ENCODE results near the gene FOXD2.

The FOXD2 gene

DNA sequence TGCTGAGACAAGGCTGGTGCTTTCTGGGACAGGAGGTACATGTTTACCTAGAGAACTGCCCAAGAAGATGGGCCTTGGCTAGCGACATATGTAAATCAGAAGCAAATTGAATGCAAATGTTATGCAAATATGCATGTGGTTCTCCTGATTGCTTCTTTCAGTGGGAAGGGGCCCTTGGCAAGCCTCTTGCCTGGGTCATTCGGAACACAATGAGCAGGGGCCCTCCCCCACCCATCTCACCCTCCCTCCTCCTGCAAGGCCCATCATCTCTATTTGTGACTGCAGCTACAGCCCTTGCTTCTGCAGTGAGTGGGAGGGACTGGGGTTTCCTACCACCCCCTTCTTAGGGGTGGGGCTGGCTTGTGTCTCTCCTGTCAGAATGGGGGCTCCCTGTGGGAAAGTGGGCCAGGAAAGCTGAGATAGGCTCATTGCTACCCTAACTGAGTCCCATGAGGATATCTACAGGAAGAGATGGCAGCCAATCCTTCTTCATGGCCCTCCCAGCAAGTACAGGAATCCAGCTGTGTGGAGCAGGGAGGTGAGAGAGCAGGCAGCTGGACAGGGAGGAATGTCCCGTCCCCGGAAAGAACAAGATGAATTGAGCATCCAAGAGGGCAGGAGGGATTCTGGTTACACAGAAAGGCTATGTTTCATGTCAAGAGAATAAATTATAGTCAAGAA, 31.0 kb downstream of the FOXD2 start:
- H3K4me3 ChIP-seq (ENCODE audit: low read depth, low read length): no peak overlapping the region
- peak; percentile 31 for DNase-seq (ENCODE audit: low read depth)
- TF ChIP-seq, protein P1, sequence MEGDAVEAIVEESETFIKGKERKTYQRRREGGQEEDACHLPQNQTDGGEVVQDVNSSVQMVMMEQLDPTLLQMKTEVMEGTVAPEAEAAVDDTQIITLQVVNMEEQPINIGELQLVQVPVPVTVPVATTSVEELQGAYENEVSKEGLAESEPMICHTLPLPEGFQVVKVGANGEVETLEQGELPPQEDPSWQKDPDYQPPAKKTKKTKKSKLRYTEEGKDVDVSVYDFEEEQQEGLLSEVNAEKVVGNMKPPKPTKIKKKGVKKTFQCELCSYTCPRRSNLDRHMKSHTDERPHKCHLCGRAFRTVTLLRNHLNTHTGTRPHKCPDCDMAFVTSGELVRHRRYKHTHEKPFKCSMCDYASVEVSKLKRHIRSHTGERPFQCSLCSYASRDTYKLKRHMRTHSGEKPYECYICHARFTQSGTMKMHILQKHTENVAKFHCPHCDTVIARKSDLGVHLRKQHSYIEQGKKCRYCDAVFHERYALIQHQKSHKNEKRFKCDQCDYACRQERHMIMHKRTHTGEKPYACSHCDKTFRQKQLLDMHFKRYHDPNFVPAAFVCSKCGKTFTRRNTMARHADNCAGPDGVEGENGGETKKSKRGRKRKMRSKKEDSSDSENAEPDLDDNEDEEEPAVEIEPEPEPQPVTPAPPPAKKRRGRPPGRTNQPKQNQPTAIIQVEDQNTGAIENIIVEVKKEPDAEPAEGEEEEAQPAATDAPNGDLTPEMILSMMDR (conservative IDR thresholded peaks at IDR 0.05; ENCODE audit: low read depth, low read length): no peak

DNA sequence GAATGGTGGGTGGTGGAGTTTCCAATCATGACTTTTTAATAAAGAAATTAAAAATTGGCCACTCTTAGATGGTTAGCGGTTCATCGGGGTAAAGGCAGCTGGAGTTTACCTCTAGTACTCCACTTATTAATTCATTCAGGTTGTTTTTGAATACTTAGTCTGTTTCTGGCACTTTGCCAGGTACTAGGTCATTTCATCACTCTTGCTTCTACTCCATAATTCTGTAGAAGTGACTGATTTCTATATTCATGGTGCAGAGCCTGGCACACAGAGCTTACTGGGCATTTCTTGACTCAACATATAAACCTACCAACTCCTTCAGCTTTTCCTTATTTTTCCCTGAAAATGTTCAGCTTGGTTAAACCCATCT, 31.5 kb downstream of the FOXD2 start:
- no peak overlapping the region for H3K4me3 ChIP-seq (ENCODE audit: low read depth, low read length)
- DNase-seq (ENCODE audit: low read depth): peak; percentile 50
- TF ChIP-seq, protein P1 (conservative IDR thresholded peaks at IDR 0.05; ENCODE audit: low read depth, low read length): no peak

DNA sequence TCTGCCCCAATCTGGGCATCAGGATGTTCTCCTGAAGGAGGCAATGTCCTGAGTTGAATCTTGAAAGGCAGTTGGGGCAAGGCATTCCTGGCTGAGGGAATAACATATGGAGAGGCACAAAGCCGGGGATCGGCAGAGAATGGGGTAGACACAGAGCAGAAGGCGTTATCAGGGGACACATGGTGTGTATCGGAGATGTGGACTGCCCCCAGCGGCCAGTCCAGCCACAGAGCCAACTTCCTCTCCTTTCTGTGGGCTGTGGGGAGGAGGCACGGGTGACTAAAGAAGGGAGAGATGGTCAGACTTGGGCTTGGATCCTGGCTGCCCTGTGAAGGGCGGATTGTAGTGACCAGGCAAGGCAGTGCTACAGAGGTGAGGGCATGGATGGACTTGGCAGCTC, 32.1 kb downstream of the FOXD2 start:
- no peak overlapping the region for H3K4me3 ChIP-seq (ENCODE audit: low read depth, low read length)
- no peak for DNase-seq (ENCODE audit: low read depth)
- TF ChIP-seq, protein P1 (conservative IDR thresholded peaks at IDR 0.05; ENCODE audit: low read depth, low read length): no peak

DNA sequence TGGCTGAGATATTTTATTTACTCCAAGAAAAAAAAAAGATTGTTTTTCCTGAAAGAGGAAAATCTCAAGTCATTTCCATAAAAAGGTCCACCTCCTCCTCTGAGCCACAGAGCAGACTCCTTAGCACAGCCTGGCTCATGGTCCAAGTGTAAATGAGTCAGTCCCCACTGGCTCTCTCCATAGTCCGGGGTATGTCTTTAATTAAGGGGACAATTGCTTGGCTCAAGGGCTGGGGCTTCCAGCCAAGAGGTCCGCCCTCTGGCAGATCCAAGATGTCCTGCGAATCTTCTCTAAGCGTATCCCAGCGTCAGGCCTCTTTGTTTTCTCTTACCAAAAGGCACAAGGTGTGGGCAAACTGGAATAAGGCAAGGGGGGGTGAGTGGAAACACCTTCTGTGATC, 33.3 kb downstream of the FOXD2 start:
- TF ChIP-seq, protein P1 (conservative IDR thresholded peaks at IDR 0.05; ENCODE audit: low read depth, low read length): no peak
- H3K4me3 ChIP-seq (ENCODE audit: low read depth, low read length): no peak overlapping the region
- no peak for DNase-seq (ENCODE audit: low read depth)

DNA sequence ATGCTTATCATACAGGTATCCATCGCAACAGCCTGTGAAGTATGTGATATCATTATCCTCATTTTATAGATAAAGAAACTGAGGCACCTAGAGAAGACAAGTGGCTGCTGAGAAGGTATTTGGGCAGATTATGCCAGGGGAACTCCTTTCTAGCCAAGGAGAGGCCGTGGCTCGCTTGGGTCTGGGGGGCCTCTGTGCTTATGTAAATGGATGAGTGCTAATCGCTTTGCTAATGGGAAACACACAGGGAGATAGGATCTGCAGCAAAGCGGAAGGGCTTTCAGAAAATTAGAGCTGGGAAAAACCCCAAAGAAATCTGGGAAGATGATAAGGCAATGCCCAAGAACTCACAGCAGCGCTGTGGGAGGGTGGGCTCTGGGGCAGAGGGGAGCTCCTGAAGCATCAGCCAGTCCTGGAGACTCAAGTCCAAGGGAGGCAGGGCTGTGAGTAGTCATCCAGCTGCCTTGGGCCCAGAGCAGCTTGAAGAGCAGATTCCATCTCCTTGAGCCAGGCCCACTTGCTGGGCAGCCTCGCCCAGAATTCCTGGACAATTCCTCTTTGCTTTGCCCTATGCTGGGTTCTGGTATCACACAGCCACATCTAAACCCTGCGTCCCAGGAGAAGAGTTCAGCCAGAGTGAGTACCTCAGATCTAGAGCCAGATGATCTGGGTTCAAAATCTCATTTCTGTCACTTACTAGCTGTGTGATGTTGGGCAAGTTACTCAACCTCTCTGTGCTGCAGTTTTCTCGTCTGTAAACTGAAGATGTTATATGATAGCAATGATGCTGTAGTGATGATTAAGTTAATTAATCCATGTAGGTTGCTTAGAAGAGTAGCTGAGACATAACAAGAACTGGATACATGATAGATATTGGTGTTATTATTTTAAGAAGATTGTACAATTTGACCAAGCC, 36.7 kb downstream of the FOXD2 start:
- no peak for DNase-seq (ENCODE audit: low read depth)
- TF ChIP-seq, protein P1 (conservative IDR thresholded peaks at IDR 0.05; ENCODE audit: low read depth, low read length): no peak
- H3K4me3 ChIP-seq (ENCODE audit: low read depth, low read length): no peak overlapping the region

DNA sequence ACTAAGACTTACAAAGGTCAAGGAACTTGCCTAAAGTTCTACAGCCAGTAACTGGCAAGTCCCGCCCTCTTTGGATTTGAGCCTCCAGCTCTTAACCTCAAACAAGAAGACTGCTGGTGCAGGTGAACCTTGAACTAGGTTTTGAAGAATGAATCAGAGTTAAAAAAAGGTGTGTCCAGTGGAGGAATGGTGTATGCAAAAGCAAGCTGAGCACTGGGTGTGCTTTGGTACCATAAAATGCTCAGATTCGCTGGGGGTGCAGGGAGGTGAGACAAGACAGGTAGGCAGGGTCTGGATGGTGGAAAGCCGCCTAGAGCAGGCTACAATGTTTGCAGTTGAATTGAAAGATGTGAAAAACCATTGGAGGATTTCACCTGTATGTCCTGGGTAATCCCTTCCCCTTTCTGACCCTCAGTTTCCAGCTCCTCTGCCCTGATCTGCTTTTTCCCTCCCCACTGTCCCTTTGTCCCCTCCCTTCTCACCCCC, 39.8 kb downstream of the FOXD2 start:
- DNase-seq (ENCODE audit: low read depth): no peak
- no peak overlapping the region for H3K4me3 ChIP-seq (ENCODE audit: low read depth, low read length)
- TF ChIP-seq, protein P1 (conservative IDR thresholded peaks at IDR 0.05; ENCODE audit: low read depth, low read length): no peak

Measured in choroid plexus epithelial cell (primary cell).